H7 (cell line): ENCODE measurements around the gene ZNF345. TPM values are rescaled to one million over a fixed set of nuclear protein-coding genes. Genes with fewer than 3 reads are reported as not detected.

Experiments
- DNase-seq: peaks from one replicate; pipeline ENCODE4 v3.0.0; 2012
- H3K27me3 ChIP-seq: 2 replicates; pipeline ENCODE4 v1.6.0; 2011; ENCODE audit warnings: mild to moderate bottlenecking, low read length; ENCODE audit not compliant: control insufficient read depth, insufficient read depth
- H3K36me3 ChIP-seq: replicated peaks from 2 replicates; pipeline ENCODE4 v1.5.1; 2011; ENCODE audit warnings: low read length; ENCODE audit not compliant: control insufficient read depth, insufficient read depth
- H3K4me3 ChIP-seq: 2 replicates; pipeline ENCODE4 v1.5.1; 2011; ENCODE audit warnings: low read depth, mild to moderate bottlenecking, control low read depth, low read length, moderate library complexity; ENCODE audit not compliant: insufficient read depth
- total RNA-seq: library from RNA; depleted of rRNA; stranded (reverse); fragments of >200 nt; shearing (Covaris generic); gene quantifications from 2 replicates; pipeline ENCODE4 v1.2.3, GENCODE V29; 2014; rRNA removed

Gene ZNF345
- total RNA-seq, 1 experiment from 2014 or later, result 3.0 TPM

- Histone ChIP-seq H3K36me3 (peaks cover 3% of the 10 kb centered on the region), H3K27me3 (no peaks in the 10 kb centered on the region), H3K4me3 (no peak overlapping the region)
- DNase-seq, result no peak
Observed at GRCh38 chr19:36876993-36877938, 26.6 kb downstream of the ZNF345 start.

DNA sequence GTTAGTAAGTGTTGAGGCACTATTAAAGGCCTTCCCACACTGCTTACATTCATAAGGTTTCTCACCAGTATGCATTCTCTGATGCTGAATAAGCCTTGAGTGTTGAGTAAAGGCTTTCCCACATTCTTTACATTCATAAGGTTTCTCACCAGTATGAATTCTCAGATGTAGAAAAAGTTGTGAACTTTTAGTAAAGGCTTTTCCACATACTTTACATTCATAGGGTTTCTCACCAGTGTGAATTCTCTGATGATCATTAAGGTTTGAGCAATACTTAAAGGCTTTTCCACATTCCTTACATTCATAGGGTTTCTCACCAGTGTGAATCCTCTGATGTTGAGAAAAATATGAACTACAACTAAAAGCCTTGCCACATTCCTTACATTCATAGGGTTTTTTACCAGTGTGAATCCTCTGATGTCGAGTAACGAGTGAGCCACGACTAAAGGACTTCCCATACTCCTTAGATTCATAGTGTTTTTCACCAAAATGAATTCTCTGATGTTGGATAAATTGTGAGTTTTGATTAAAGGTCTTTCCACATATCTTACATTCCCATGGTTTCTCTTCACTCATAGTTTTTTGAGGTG lies 41.2 kb downstream of the ZNF345 start:
- no peak for DNase-seq
- Histone ChIP-seq H3K4me3 (no peak overlapping the region), H3K27me3 (no peaks in the 10 kb centered on the region), H3K36me3 (no peaks in the 10 kb centered on the region)

GRCh38 chr19:36894849-36895383 lies 44.2 kb downstream of the ZNF345 start:
- Histone ChIP-seq H3K4me3 (no peak overlapping the region), H3K36me3 (no peaks in the 10 kb centered on the region), H3K27me3 (no peaks in the 10 kb centered on the region)
- no peak for DNase-seq

- Histone ChIP-seq H3K4me3 (no peak overlapping the region), H3K27me3 (no peaks in the 10 kb centered on the region), H3K36me3 (no peaks in the 10 kb centered on the region)
- no peak for DNase-seq
Observed at GRCh38 chr19:36898422-36898821, 47.7 kb downstream of the ZNF345 start.

GRCh38 chr19:36915992-36916830 lies 65.5 kb downstream of the ZNF345 start, which contains the start of the genes ZNF568 and ZNF829:
Gene ZNF568, plus strand, starts transcription at chr19:36916332. Its CDS starts 6,439 bp downstream, at chr19:36922771.
Gene ZNF829, minus strand, starts transcription at chr19:36916291. Its CDS starts 1,124 bp downstream, at chr19:36915167.
- H3K27me3 ChIP-seq, result no peaks in the 10 kb centered on the region

DNA sequence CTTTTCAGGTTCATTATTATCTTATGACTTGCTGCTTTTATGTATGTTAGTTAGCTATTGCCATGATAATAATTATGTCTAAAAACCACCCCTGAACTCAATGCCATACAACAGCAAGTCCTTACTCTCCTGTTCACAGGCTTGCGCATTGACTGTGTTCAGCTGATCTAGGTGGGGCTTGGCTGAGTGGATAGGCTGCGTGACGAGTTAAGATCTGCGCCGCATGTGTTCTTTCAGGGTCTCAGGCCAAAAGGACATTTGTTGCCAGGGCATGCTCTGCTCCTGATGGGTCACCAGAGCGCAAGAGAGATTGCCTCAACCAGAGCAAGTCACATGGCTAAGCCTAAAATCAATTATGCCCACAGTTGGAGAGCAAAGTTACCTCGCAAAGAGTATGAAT lies 66.3 kb downstream of the ZNF345 start:
- peak overlapping the region; percentile 46; the same call in 1 of the 2 replicates for H3K4me3 ChIP-seq
- H3K36me3 ChIP-seq, result no peaks in the 10 kb centered on the region
- no peak for DNase-seq
- no peaks in the 10 kb centered on the region for H3K27me3 ChIP-seq

More at GRCh38 chr19:36915992-36916830, 65.5 kb downstream of the ZNF345 start, which contains the start of the genes ZNF568 and ZNF829:
- Histone ChIP-seq H3K36me3 (no peaks in the 10 kb centered on the region), H3K4me3 (peak within 1 kb of the TSS; percentile 46; the same call in 1 of the 2 replicates)
- peak; percentile 10 for DNase-seq

DNA sequence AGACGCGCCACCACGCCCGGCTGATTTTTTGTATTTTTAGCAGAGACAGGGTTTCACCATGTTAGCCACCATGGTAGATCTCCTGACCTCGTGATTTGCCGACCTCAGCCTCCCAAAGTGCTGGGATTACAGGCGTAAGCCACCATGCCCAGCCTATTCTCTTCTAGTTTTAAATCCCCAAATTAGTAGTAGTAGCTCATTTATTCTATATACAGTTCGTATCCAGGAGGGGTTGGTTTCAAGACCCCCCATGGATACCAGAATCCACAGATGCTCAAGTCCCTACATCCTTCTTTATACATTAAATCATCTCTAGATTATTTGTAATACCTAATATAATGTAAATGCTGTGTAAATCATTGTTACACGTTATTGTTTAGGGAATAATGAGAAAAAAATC lies 67.4 kb downstream of the ZNF345 start:
- H3K27me3 ChIP-seq, result no peaks in the 10 kb centered on the region
- H3K4me3 ChIP-seq, result no peak overlapping the region
- DNase-seq, result no peak
- H3K36me3 ChIP-seq, result no peaks in the 10 kb centered on the region

Other genes with a start within 250 kb of the ZNF345 start
- gene ZNF382, start 245.6 kb upstream of the ZNF345 start, total RNA-seq, result 6.2 and 14.1 TPM in 2 replicates
- 5.3 and 5.9 TPM in 2 replicates for gene ZNF461, start 184.0 kb upstream of the ZNF345 start, total RNA-seq
- gene ZNF567, start 163.3 kb upstream of the ZNF345 start, total RNA-seq, result 5.5 and 12.3 TPM in 2 replicates
- gene ZNF850, start 78.1 kb upstream of the ZNF345 start, total RNA-seq, result 6.1 and 8.9 TPM in 2 replicates
- gene ZNF790, start 12.5 kb upstream of the ZNF345 start, total RNA-seq, result 1.8 and 3.0 TPM in 2 replicates
- not detected in 2 replicates for gene ZNF829, start 65.4 kb downstream of the ZNF345 start, total RNA-seq
- 0.24 and 0.70 TPM in 2 replicates for gene ZNF568, start 65.5 kb downstream of the ZNF345 start, total RNA-seq
- gene ZNF420, start 227.6 kb downstream of the ZNF345 start, total RNA-seq, result 5.0 and 10.7 TPM in 2 replicates